AG09309 (cell line): ENCODE data around the gene TRAPPC6A.

Experiments
- DNase-seq: peaks from one replicate; pipeline ENCODE4 v3.0.0-alpha.2; 2010; ENCODE audit warnings: low read depth
- H3K4me3 ChIP-seq: 2 replicates; pipeline ENCODE4 v1.5.1; 2011; ENCODE audit warnings: mild to moderate bottlenecking, low read depth, low read length, moderate library complexity; ENCODE audit not compliant: control insufficient read depth
- TF ChIP-seq, protein P1 (sequence below): IDR thresholded peaks from 2 replicates; pipeline ENCODE4 v1.5.1; 2011; ENCODE audit warnings: mild to moderate bottlenecking, low read depth, low read length, inconsistent platforms; ENCODE audit not compliant: insufficient read depth, control insufficient read depth; ENCODE audit errors: missing control alignments

TRAPPC6A gene

DNA sequence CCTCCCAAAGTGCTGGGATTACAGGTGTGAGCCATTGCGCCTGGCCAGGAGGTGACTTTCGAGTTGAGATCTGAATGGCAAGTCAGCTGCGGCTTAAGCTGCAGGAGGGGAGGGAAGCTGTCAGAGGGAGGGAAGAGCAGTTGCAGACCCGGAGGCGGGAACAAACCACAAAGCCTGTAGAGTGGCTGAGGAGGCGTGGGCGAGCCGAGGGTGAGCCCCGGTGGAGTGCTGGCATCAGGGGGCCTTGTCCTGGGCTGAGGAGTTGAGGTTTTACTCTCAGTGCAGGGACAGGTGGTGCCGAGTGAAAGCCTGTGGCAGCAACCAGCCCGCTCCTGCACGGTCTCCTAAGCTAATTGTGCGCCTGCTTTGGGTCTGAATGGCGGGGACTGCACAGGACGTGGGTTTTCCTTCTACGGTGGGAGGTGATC, 60.9 kb downstream of the TRAPPC6A start:
- TF ChIP-seq, protein P1, sequence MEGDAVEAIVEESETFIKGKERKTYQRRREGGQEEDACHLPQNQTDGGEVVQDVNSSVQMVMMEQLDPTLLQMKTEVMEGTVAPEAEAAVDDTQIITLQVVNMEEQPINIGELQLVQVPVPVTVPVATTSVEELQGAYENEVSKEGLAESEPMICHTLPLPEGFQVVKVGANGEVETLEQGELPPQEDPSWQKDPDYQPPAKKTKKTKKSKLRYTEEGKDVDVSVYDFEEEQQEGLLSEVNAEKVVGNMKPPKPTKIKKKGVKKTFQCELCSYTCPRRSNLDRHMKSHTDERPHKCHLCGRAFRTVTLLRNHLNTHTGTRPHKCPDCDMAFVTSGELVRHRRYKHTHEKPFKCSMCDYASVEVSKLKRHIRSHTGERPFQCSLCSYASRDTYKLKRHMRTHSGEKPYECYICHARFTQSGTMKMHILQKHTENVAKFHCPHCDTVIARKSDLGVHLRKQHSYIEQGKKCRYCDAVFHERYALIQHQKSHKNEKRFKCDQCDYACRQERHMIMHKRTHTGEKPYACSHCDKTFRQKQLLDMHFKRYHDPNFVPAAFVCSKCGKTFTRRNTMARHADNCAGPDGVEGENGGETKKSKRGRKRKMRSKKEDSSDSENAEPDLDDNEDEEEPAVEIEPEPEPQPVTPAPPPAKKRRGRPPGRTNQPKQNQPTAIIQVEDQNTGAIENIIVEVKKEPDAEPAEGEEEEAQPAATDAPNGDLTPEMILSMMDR = no peak
- no peak for DNase-seq
- H3K4me3 ChIP-seq = no peak overlapping the region

GRCh38 chr19:45115809-45116615, 62.0 kb downstream of the TRAPPC6A start:
- TF ChIP-seq, protein P1 = no peak
- no peak for DNase-seq
- no peak overlapping the region for H3K4me3 ChIP-seq

GRCh38 chr19:45114116-45114515, 63.9 kb downstream of the TRAPPC6A start:
- no peak for DNase-seq
- H3K4me3 ChIP-seq = no peak overlapping the region
- TF ChIP-seq, protein P1 = no peak

DNA sequence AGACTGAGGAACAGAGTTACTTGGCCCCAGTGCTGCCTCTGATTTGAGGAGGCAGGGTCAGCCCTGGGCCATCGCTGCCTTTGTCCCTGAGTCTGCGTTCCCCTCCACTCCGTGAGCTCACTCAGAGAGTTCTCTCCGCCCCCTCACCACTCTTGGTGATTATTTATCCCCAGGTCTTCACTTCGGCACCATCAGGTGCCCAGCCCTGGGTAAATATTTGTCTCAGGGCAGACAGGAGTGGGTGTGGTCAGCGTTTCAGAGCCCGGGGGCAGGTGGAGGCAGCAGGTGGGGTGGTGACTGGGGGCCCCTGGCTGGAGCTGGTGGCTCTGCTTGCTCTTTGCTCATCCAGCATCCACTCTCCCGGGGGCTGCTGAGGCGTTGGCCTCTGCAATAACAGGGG, 64.4 kb downstream of the TRAPPC6A start:
- no peak overlapping the region for H3K4me3 ChIP-seq
- TF ChIP-seq, protein P1 = no peak
- no peak for DNase-seq
